Embryonic facial prominence (tissue), 1 donor: ENCODE measurements around the gene C4A.
"Not testable (repeated sequence)": the region's sequence is repeated elsewhere in the genome, so short reads cannot be mapped to it uniquely, and the experiment has no call there.

Experiments used
- DNase-seq: peaks from one replicate; pipeline ENCODE4 v3.0.0-alpha.2; 2016; ENCODE audit errors: extremely low spot score

C4A gene

DNA sequence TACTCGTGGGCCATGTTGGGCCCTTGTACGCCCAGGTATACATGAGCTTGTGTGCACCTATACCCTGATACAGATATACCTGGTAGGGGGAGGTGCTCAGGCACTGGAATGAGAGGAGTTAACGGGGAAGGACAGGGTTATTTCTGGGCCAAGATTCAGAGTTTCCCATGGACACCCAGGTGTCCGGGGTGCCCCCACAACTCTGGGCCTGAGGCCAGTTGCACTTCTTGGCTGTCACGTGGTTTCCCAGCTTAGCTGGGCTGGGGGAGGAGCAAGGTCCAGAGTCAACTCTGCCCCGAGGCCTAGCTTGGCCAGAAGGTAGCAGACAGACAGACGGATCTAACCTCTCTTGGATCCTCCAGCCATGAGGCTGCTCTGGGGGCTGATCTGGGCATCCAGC lies at the start of gene C4A:
Gene C4A (plus strand): TSS at position 314 of the 400 bp plus-strand sequence. CDS start 51 bp downstream, at position 365.
- not testable (repeated sequence) for DNase-seq

DNA sequence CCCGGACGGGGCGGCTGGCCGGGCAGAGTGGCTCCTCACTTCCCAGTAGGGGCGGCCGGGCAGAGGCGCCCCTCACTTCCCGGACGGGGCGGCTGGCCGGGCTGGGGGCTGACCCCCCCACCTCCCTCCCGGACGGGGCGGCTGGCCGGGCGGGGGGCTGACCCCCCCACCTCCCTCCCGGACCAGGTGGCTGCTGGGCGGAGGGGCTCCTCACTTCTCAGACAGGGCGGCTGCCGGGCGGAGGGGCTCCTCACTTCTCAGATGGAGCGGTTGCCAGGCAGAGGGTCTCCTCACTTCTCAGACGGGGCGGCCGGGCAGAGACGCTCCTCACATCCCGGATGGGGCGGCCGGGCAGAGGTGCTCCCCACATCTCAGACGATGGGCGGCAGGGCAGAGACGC lies 49.7 kb upstream of the C4A start:
- DNase-seq, result not testable (repeated sequence)

DNA sequence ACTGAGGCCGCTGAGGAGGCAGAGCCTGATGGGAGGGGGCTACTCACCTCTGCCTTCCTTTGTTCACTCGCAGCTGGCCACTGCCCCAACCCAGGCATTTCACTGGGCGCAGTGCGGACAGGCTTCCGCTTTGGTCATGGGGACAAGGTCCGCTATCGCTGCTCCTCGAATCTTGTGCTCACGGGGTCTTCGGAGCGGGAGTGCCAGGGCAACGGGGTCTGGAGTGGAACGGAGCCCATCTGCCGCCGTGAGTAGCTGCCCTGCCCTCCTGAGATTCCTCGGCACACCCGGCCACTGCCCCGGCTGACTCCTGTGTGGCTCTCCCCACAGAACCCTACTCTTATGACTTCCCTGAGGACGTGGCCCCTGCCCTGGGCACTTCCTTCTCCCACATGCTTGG lies 48.3 kb upstream of the C4A start:
- no peak for DNase-seq

DNA sequence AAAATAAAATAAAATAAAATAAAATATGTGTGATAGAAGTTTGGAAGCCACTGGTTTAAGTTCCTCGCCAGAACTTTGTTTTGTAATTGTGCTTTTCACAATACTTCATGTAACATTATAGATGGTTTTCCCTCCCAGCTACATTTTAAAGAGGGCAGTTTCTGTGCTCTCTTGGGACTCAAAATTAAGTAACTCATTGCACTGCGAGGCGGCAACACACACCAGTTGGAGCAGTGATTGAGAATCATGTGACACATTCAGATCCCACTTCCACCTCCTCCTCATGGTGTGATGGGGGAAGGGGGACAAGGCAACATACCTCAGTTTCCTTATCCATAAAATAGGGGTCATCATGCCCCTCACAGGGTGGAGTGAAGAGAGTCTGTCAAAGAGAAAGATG lies 46.8 kb upstream of the C4A start:
- DNase-seq, result no peak

DNA sequence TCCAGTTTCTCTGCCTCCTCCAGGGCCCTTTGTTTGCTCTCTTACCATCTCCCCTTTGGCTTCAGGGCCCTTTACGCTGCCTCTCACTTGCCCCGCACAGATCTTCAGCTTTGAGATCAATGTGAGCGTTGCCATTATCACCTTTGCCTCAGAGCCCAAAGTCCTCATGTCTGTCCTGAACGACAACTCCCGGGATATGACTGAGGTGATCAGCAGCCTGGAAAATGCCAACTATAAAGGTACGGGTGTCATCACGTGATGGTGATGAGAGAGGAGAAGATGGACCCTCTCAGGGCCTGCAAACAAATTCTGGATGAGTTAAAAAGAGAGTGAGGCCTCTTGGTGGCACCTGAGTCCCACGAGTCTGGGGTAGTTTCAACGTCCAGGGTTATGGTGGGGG lies 46.0 kb upstream of the C4A start:
- DNase-seq, result no peak

DNA sequence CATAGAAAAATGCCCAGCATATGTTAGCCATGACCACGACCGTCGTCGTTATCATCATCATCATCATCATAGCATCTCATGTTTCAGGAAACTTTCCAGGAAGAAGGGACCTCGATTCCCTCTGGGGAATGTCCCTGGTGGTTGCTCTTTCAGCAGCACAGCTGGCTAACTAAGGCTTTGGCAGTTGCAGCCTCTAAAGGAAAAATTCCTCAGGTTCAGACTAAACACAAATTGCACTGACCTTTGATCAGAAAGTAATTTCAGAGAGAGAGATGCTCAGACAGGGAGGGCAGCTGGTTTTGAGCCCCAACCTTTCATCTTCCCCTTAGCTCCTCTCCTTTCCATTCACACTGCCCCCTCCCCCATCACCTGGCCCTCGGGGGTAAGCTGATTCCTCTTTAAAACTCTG lies 41.6 kb upstream of the C4A start:
- no peak for DNase-seq

DNA sequence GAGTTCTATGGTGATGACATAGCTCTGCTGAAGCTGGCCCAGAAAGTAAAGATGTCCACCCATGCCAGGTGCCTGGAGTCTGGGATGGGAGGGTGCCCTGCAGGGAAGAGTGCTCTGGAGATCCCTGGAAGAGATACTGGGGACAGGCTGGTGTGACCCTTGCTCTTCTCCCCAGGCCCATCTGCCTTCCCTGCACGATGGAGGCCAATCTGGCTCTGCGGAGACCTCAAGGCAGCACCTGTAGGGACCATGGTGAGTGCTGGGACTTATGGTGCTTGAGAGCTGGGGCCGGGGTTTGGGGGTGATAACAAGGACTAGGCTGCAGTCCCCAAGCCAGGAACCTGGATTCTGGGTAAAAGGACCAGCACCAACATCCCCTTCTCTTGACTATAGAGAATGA lies 38.1 kb upstream of the C4A start:
- DNase-seq, result peak; percentile 1

DNA sequence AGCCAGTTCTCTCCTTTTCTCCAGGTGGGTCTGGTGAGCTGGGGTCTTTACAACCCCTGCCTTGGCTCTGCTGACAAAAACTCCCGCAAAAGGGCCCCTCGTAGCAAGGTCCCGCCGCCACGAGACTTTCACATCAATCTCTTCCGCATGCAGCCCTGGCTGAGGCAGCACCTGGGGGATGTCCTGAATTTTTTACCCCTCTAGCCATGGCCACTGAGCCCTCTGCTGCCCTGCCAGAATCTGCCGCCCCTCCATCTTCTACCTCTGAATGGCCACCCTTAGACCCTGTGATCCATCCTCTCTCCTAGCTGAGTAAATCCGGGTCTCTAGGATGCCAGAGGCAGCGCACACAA lies 36.7 kb upstream of the C4A start:
- DNase-seq, result no peak

DNA sequence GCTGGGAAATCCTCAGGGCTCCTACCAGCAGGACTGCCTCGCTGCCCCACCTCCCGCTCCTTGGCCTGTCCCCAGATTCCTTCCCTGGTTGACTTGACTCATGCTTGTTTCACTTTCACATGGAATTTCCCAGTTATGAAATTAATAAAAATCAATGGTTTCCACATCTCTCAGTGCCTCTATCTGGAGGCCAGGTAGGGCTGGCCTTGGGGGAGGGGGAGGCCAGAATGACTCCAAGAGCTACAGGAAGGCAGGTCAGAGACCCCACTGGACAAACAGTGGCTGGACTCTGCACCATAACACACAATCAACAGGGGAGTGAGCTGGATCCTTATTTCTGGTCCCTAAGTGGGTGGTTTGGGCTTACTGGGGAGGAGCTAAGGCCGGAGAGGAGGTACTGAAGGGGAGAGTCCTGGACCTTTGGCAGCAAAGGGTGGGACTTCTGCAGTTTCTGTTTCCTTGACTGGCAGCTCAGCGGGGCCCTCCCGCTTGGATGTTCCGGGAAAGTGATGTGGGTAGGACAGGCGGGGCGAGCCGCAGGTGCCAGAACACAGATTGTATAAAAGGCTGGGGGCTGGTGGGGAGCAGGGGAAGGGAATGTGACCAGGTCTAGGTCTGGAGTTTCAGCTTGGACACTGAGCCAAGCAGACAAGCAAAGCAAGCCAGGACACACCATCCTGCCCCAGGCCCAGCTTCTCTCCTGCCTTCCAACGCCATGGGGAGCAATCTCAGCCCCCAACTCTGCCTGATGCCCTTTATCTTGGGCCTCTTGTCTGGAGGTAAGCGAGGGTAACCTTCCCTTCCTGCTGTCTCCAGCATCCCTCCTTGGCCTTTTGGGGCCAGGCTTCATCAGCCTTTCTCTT lies 36.1 kb upstream of the C4A start, which contains the start of gene CFB:
Gene CFB (plus strand): TSS at position 589 of the 863 bp plus-strand sequence. CDS start 127 bp downstream, at position 716.
- DNase-seq, result no peak

DNA sequence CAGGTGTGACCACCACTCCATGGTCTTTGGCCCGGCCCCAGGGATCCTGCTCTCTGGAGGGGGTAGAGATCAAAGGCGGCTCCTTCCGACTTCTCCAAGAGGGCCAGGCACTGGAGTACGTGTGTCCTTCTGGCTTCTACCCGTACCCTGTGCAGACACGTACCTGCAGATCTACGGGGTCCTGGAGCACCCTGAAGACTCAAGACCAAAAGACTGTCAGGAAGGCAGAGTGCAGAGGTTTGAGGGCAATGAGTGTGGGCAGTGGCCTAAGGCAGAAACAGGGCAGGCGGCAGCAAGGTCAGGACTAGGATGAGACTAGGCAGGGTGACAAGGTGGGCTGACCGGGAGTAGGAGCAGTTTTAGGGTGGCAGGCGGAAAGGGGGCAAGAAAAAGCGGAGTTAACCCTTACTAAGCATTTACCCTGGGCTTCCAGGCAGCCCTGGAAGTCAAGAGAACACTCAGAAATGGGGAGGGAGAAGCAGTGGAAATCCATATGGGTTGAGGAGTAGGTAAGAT lies 35.4 kb upstream of the C4A start:
- DNase-seq, result no peak

DNA sequence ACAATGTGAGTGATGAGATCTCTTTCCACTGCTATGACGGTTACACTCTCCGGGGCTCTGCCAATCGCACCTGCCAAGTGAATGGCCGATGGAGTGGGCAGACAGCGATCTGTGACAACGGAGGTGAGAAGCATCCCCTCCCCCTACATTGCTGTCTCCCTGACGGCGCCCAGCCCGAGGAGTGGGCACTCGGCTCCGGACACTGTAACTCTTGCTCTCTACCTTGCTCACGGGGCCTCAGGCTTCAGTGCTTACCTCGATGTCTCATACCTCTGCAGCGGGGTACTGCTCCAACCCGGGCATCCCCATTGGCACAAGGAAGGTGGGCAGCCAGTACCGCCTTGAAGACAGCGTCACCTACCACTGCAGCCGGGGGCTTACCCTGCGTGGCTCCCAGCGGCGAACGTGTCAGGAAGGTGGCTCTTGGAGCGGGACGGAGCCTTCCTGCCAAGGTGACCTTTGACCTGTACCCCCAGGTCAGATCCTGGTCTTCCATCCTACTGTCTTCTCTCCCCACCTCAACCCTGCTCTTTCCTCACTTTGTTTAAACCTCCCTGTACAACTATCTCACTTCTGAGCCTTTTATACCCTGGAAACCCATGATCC lies 34.7 kb upstream of the C4A start:
- DNase-seq, result no peak

DNA sequence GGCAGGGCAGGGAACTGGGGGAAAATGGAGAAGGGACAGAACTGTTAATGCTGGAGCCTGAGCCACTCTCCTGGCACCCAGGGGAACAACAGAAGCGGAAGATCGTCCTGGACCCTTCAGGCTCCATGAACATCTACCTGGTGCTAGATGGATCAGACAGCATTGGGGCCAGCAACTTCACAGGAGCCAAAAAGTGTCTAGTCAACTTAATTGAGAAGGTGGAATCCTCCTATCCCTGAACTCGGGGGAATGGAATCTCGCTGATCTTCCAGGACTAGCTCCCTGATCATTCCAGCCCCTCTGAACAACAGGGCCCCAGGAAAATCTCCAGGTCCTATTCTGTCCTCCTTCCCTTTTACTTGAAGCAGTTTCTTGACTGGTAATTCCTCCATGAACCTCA lies 34.0 kb upstream of the C4A start:
- DNase-seq, result no peak

DNA sequence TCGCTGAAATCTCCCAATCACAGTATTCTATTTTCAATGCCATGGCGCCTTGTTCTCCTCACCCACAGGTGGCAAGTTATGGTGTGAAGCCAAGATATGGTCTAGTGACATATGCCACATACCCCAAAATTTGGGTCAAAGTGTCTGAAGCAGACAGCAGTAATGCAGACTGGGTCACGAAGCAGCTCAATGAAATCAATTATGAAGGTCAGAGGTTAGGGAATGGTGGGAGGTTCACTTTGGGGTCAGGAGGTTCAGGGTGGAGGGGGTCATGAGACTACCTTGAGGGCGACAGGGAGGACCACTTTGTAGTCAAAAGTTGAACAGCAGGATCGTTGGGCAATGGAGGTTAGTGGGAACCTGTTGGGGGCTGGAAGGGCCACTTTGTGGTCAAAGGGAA lies 33.6 kb upstream of the C4A start:
- DNase-seq, result no peak

DNA sequence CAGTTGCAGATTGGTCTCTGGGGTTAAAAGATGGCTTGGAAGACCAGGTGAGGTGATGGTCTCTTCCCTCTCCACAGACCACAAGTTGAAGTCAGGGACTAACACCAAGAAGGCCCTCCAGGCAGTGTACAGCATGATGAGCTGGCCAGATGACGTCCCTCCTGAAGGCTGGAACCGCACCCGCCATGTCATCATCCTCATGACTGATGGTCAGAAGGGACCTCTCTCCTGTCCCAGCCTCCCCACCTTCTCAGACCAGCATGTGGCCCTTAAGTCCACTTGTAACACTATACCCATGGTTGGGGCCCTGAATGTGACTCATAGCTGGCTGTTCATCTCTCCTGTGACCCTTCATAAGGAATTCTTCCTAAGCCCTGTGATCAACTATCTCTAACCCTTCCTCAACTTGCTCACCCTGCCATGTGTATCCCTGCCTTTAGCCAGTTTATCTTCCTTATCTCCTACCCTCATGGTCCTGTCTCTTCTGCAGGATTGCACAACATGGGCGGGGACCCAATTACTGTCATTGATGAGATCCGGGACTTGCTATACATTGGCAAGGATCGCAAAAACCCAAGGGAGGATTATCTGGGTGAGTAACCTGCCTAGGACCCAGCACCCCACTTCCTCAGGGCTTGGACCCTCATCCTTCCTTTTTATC lies 33.0 kb upstream of the C4A start:
- DNase-seq, result no peak

DNA sequence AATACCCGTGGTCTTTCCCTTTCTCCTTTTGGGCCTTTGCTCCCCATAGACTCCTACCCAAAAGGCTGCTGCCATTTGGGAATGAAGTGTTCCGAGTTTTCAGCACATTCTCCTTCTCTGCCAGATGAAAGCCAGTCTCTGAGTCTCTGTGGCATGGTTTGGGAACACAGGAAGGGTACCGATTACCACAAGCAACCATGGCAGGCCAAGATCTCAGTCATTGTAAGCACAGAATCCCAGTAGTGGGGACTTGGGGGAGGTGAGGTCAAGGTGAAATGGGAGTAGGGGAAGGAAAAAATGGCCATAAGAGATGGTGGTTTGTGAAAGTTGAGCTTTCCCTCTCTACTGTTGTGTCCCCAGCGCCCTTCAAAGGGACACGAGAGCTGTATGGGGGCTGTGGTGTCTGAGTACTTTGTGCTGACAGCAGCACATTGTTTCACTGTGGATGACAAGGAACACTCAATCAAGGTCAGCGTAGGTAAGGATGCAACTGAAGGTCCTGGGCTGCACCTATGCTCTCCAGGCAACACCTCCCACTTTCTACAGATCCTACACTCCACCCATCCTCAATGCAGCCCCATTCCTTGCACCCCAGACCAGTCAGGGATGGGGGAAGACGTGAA lies 31.8 kb upstream of the C4A start:
- no peak for DNase-seq

DNA sequence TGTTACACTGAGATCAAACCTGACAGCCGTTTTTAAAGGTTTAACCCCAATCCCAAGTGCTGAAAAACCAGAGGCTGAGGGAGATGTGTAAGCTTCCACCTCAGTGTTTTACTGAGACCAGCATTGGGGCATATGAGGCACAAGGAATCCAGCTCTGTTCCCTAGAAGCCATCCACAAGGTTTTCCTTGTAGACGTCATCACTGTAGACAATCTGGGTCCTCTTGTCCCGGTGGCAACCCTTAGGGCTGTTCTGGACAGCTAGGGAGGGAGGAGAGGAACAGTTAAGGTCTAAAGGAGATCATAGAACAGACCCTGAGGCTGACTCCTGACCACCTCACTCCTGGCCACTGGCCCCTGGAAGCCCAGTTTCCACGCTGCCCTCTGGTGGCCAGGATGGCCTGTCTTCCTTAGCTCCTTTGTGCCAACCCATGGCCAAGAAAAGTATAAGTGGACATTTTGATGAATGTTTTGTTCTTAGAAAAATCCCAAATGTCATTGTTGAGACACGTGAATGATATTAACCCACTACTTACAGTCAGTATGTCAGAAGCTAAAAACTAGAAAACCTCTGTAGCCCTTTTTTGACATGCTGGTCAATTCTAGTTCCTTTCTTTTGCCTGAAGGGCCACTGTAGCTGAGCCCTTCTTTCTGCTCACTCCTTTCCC lies 29.6 kb upstream of the C4A start:
- DNase-seq, result no peak

DNA sequence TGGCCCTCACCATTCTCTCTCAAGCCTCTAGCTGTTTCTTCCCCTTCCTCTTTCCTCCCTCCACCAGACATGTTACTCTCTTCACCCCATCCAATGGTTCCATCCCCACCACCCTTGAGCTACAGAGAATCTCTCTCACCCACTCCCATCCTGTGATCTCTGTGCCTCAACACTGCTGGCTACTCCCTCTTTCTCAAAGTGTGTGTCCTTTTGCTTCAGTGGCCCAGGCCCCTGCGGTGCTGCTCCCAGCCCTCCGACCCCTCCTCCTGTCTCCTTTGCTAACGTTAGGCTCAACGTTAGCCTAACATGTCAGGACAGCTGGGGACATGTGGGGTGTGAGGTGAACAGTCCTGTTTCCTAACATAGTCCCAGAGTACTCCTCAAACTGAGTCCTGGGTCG lies 29.0 kb upstream of the C4A start:
- DNase-seq, result no peak

DNA sequence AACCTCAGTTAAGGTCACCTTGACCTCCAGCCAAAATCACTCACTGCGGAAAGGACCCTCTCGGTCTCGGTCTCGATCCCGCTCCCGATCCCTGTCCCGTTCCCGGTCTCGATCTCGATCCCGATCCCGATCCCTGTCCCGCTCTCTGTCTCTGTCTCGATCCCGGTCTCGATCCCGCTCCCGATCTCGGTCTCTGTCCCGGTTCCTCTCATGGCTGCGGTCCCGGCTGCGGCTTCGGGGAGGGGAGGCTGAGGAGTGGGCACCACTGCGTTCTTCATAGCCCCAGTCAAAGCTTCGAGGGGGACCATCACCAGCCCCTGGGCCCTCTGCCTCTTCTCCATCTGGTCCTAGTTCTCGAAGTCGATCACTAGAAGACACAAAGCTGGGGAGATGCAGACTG lies 27.3 kb upstream of the C4A start:
- no peak for DNase-seq

DNA sequence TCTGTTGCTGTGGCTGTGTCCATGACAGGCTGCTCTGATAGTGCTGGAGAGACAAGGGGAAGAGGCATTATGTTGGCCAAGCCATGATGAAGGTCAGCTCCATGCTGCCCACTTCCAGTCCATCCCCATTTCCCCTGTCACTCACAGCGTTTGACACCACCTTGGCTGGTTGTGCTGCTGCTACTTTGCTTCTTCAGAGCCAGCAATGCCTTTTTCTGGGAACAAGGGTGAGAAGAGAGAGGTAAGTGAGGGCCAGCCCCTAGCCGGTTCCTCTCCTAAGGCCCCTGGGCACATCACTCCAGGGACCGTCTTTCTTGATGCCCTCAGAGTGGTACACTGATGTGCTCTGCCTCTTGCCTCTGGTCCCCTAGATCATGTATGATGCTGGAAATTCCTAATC lies 25.1 kb upstream of the C4A start:
- DNase-seq, result no peak

DNA sequence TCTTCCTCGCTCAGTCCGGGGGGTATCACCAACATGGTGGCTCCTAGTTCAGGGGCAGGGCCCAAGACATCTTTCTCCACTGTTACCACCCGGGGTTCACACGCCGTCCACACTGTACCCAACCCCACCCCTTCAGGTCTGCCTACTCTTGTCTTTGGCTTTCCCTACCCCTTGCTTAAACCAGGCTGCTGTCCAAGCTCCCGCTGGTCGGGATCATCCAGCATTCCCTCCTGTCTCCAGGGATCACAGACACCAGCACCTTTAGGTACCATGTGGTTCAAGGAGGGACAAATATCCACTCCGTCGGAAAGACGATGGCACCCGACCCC lies 23.5 kb upstream of the C4A start:
- no peak for DNase-seq
